HFF-Myc (cell line): ENCODE data around the gene SS18L1.

Experiments
- DNase-seq: peaks from one replicate; pipeline ENCODE4 v3.0.0-alpha.2; 2011; ENCODE audit warnings: low read depth; ENCODE audit errors: extremely low read depth
- H3K4me3 ChIP-seq: replicated peaks from 2 replicates; pipeline ENCODE4 v1.5.1; 2011; ENCODE audit warnings: low read depth, mild to moderate bottlenecking, control low read depth, low read length
- TF ChIP-seq, protein P1 (sequence below): IDR thresholded peaks from 2 replicates; pipeline ENCODE4 v1.5.1; 2012; ENCODE audit warnings: mild to moderate bottlenecking, low read depth, low read length, control low read depth; ENCODE audit errors: missing control alignments

SS18L1 gene

DNA sequence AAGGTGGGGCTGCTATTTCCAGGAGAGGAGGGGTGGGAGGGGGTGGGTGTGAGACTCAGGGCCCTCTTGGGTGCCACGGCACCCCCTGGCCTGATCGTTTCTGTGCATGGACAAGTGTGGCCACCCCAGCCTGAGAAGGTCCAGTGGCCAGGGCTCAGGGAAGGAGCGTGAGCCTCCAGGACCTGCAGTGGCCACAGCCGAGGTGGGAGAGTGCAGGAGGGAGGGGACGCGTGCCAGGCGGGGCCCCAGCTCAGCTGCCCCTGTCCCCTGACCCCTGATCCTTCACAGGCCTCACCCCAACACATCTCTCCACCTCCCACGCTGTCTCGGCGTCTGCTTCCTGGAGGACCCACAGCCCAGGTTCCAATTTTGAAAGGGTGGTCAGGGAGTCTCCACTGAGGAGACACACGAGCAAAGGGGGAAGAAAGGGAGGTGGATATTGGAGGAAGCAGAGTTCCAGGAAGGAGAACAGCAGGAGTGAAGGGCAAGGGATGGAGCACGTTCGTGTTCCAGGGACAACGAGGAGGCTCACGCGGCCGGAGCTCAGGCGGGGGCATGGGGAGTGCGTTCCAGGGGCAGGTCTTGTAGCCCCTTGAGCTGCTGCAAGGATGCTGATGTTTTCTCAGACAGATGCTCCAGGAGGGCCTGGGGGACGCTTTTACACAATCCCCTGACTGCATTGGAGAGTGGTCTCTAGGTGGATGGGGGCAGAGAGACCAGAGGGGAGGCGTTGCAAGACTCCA is 80.7 kb downstream of the SS18L1 start:
- DNase-seq = no peak
- TF ChIP-seq, protein P1, sequence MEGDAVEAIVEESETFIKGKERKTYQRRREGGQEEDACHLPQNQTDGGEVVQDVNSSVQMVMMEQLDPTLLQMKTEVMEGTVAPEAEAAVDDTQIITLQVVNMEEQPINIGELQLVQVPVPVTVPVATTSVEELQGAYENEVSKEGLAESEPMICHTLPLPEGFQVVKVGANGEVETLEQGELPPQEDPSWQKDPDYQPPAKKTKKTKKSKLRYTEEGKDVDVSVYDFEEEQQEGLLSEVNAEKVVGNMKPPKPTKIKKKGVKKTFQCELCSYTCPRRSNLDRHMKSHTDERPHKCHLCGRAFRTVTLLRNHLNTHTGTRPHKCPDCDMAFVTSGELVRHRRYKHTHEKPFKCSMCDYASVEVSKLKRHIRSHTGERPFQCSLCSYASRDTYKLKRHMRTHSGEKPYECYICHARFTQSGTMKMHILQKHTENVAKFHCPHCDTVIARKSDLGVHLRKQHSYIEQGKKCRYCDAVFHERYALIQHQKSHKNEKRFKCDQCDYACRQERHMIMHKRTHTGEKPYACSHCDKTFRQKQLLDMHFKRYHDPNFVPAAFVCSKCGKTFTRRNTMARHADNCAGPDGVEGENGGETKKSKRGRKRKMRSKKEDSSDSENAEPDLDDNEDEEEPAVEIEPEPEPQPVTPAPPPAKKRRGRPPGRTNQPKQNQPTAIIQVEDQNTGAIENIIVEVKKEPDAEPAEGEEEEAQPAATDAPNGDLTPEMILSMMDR = no peak
- no peak overlapping the region for H3K4me3 ChIP-seq

DNA sequence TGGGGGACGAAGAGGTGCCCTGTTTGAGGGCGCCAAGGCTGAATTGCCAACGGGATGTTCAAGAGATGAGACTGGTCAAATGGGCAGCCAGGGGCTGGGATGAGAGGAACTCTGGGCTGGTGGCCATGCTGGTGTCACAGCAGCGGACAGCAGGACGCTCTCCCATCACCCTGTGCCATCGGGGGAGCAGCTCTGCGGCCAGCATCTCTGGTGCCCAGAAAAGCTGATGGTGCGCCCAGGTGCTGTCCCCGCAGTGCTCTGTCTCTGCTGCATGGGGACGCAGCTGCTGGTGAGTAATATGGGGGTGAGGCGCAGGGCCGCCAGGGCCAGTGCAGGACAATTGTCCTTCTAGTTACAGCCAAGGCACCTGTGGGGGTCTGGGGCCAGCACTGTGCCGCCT is 81.5 kb downstream of the SS18L1 start:
- no peak for DNase-seq
- TF ChIP-seq, protein P1 = no peak
- H3K4me3 ChIP-seq = no peak overlapping the region

DNA sequence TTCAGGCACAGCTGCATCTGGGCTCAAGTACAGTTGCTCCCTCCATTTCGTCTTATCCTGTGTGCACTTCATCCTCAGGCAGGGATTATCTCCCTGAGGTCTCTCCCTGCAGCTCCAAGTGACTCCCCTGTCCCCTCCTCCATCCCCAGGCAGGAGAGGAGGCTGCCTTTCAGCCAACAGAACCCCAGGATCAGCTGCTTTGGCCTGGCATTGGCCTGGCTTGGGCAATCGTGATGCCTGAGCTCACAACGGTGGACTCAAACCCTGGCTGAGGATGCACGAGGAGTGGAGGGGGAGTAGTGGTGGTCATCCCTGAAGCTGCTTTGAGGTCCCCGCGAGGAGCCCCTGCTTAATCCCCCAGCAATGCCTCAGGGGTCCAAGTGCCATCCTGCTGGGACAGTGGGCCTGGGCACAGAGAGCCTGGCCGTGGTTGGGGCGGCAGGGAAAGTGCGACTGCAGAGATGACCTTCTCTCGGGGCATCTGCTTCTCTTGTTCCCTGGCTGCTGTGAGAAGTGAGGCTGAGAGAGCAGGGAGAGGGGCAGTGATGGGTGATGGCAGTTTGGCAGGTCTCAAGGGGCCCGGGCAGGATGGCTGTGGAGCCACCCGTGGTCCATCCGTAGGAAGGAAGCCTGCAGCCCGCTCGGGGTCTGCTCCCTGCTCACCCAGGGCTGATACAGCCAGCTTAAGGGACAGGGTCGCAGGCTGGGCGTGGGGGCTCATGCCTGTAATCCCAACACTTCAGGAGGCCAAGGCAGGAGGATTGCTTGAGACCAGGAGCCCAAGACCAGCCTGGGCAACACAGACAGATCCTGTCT is 82.5 kb downstream of the SS18L1 start:
- TF ChIP-seq, protein P1 = no peak
- H3K4me3 ChIP-seq = no peak overlapping the region
- no peak for DNase-seq

DNA sequence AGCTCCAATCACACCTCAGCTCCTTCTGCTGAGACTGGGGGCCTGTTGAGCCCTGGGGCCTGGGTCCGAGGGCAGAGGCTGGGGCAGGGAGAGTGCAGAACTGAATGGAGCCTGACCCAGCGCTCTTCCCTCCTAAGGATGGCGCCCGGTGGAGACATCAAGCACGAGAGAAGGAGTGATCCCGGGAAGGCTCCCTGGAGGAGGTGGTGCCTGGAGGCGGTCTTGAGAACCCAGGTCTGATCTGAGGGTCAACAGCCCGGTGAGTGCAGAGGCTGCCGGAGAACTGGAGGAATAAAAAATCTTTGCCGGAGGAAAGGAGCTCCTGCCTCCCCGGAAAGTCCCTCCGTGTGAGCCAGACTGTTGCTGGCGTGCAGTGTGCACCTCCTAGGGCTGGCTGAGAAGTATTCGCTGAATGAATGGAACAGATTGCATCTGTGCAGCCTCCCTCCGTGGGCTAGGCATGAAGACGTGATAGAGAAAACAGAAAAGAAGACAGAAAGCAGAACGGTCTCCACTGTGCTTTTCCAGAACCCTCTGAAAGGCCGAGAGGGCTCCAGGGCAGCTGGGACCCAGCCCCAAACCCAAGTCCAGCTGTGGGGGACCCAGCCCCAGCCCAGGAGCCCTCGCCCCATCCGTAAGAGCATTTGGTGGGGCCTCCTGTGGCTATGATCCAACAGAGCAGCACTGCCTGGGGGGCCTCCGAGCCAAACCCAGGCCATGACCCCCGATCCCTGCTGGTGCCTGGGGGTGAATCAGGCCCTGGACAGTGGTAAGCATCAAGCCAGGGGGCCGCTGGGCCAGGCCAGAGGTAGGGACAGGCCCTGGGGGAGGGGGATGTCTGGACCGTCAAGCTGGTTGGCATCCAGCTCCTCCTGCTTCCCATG is 83.4 kb downstream of the SS18L1 start:
- TF ChIP-seq, protein P1 = no peak
- DNase-seq = no peak
- H3K4me3 ChIP-seq = no peak overlapping the region

DNA sequence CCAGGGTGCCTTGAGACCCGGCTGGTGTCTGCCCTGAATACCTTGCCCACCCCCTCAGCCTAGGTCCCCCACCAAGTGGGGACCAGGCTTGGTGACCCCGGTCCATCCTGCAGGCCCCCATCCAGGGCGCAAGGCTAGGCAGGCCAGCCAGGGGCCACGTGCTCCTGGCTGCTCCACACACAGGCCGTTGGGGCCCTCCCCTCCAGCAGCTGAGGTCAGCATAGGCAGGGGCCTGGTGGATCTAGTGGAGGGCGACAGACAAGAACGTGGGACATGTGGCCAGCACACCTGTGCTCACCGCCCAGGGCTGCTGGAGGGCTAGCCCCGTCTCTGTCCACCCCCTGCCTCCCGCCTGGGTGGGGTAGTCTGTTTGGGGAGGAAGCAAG is 84.0 kb downstream of the SS18L1 start:
- no peak overlapping the region for H3K4me3 ChIP-seq
- TF ChIP-seq, protein P1 = no peak
- no peak for DNase-seq

DNA sequence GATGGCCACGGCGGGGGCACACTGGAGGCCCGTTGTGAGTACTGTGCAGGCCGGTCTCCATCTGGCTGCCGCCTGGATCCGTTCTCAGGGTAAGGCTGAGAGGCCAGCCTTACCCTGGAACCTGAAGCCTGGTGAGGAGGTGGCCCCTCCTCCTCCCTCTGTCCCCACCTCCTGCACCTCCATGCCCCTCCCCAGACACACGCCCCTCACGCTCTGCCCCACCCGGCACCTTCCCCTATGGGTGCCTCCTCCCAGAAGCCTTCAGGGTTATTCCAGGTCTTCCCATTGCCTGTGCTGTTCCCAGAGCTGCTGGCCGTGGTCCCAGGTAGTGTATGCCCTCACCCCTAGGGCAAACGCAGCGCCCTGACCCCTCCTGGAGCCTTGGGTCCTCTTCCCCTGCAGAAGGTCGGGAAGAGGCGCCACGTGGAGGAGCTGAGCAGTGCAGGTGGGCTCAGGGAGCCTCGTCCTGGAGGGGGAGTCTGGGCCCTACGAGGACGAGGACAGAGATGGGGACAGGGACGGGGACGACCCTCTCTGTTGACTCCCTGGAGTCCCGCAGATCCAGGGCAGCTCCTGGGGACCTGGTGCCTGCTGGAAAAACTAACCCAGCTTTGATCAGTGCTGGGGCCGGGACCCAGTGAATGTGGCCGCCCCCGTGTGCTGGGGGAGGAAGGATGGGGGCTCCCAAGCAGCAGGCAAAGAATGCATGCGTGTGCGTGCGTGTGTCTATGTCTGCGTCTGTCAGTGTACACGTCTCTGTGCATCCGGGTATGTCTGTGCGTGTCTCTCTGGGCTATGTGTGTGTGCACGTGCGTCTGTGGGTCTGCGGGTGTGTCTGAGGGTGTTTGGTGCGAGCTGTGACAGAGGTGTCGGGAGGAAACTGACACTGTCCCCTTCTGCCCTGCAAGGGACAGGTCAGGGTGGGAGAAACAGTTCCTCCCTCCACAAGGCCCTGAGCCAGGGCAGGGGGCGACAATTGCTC is 84.7 kb downstream of the SS18L1 start:
- H3K4me3 ChIP-seq = no peak overlapping the region
- TF ChIP-seq, protein P1 = no peak
- DNase-seq = no peak
